Left renal cortex interstitium (tissue), 4 donors: ENCODE data around the gene DELE1. TPM values are rescaled to one million over a fixed set of nuclear protein-coding genes. Genes with fewer than 3 reads are reported as not detected.

Experiments used
- DNase-seq, 4 donors: peaks; one replicate each; pipeline ENCODE4 v3.0.0-alpha.2; 2013; ENCODE audit warnings: low read depth in 4 of 4, low spot score in 2 of 4, missing footprints in 1 of 4
- polyA plus RNA-seq, 4 donors: library from polyadenylated mRNA; unstranded; fragments of 120-200 nt; gene quantifications; one replicate each; pipeline ENCODE4 v1.2.1, GENCODE V29; 2013; ENCODE audit not compliant: insufficient read length in 4 of 4

DELE1 gene
- 100 to 1,000 TPM in 3 of 4 donors, 10 to 100 TPM in 1; 99.7 to 150 (median 112) TPM for polyA plus RNA-seq

- DNase-seq = peak; percentile 82 to 94 (median 90)
Measured at GRCh38 chr5:141923448-141924313, at the start of gene DELE1. DELE1 (plus strand) TSS chr5:141923871; CDS start chr5:141923942, 71 bp downstream.

GRCh38 chr5:141873933-141874261, 49.8 kb upstream of the DELE1 start:
- no peak for DNase-seq

- no peak for DNase-seq
Measured at GRCh38 chr5:141874262-141874964, 49.3 kb upstream of the DELE1 start.

- no peak for DNase-seq
Measured at GRCh38 chr5:141875022-141875740, 48.5 kb upstream of the DELE1 start.

GRCh38 chr5:141875795-141876627, 47.7 kb upstream of the DELE1 start:
- peak in 1 of 4 donors; percentile 17 for DNase-seq

GRCh38 chr5:141876628-141877355, 46.9 kb upstream of the DELE1 start:
- DNase-seq = no peak

GRCh38 chr5:141877356-141878185, 46.1 kb upstream of the DELE1 start:
- no peak for DNase-seq

GRCh38 chr5:141878186-141878710, 45.4 kb upstream of the DELE1 start, which contains the start of gene PCDH1:
PCDH1 (minus strand) TSS chr5:141878410; CDS start chr5:141878262, 148 bp downstream.
- no peak for DNase-seq

- DNase-seq = peak; percentile 85 to 97 (median 87)
Measured at GRCh38 chr5:141878711-141879425, 44.8 kb upstream of the DELE1 start.

GRCh38 chr5:141879426-141879759, 44.3 kb upstream of the DELE1 start:
- DNase-seq = no peak

GRCh38 chr5:141879941-141880738, 43.5 kb upstream of the DELE1 start:
- DNase-seq = no peak

GRCh38 chr5:141880961-141881801, 42.5 kb upstream of the DELE1 start:
- DNase-seq = no peak

- DNase-seq = no peak
Measured at GRCh38 chr5:141881886-141882285, 41.8 kb upstream of the DELE1 start.

GRCh38 chr5:141882594-141883183, 41.0 kb upstream of the DELE1 start:
- DNase-seq = no peak

GRCh38 chr5:141883184-141883891, 40.3 kb upstream of the DELE1 start:
- peak in 1 of 4 donors; percentile 71 for DNase-seq
